Activated naive CD4-positive, alpha-beta T cell (primary cell): ENCODE data around the gene NCOA7.
"Not testable (repeated sequence)": the region's sequence is repeated elsewhere in the genome, so short reads cannot be mapped to it uniquely, and the experiment has no call there.

Source experiments
- DNase-seq, 4 experiments: peaks; one replicate each; lab custom pipeline; 2025; lab: John Stamatoyannopoulos, UW

Gene NCOA7

GRCh38 chr6:125754566-125754965 lies 36.2 kb upstream of the NCOA7 start:
- no peak for DNase-seq

GRCh38 chr6:125759184-125759902 lies 31.4 kb upstream of the NCOA7 start:
- DNase-seq: no peak

GRCh38 chr6:125759959-125760457 lies 30.8 kb upstream of the NCOA7 start:
- no peak for DNase-seq

GRCh38 chr6:125764121-125764671 lies 26.6 kb upstream of the NCOA7 start:
- no peak for DNase-seq

- no peak for DNase-seq
These were observed 24.8 kb upstream of the NCOA7 start for GRCh38 chr6:125765944-125766343.

- DNase-seq: no peak
These were observed 24.1 kb upstream of the NCOA7 start for GRCh38 chr6:125766641-125767040.

GRCh38 chr6:125769147-125769783 lies 21.5 kb upstream of the NCOA7 start:
- no peak for DNase-seq

GRCh38 chr6:125773387-125774341 lies 17.1 kb upstream of the NCOA7 start:
- no peak for DNase-seq

GRCh38 chr6:125776107-125776826 lies 14.5 kb upstream of the NCOA7 start:
- DNase-seq: not testable (repeated sequence)

- DNase-seq: peak; percentile 66 to 85 (median 76)
These were observed 10.7 kb upstream of the NCOA7 start for GRCh38 chr6:125779924-125780539.

- DNase-seq: peak in 3 of 4 experiments; percentile 7 to 30 (median 29)
These were observed 10.0 kb upstream of the NCOA7 start for GRCh38 chr6:125780540-125781313.

GRCh38 chr6:125781314-125781868 lies 9.4 kb upstream of the NCOA7 start:
- peak in 1 of 4 experiments; percentile 34 for DNase-seq

- no peak for DNase-seq
These were observed 6.4 kb upstream of the NCOA7 start for GRCh38 chr6:125784365-125784764.

GRCh38 chr6:125787791-125788190 lies 3.0 kb upstream of the NCOA7 start:
- DNase-seq: no peak

- DNase-seq: no peak
These were observed 1.6 kb upstream of the NCOA7 start for GRCh38 chr6:125789167-125789566.

GRCh38 chr6:125789576-125790357 lies 993 bp upstream of the NCOA7 start:
- DNase-seq: peak in 3 of 4 experiments; percentile 10 to 46 (median 39)

- peak in 1 of 4 experiments; percentile 23 for DNase-seq
These were observed 525 bp downstream of the NCOA7 start for GRCh38 chr6:125791151-125791819.

- no peak for DNase-seq
These were observed 1.0 kb downstream of the NCOA7 start for GRCh38 chr6:125791820-125792165.
